GM19238 (cell line): ENCODE data around the gene SLC38A1.
"Not testable (repeated sequence)": the region's sequence is repeated elsewhere in the genome, so short reads cannot be mapped to it uniquely, and the experiment has no call there.

ENCODE experiments used
- DNase-seq: peaks from one replicate; pipeline ENCODE4 v3.0.0; 2011; ENCODE audit warnings: low spot score; ENCODE audit not compliant: insufficient read length

Gene SLC38A1

GRCh38 chr12:46265102-46265501 is 3.7 kb downstream of the SLC38A1 start:
- no peak for DNase-seq

DNA sequence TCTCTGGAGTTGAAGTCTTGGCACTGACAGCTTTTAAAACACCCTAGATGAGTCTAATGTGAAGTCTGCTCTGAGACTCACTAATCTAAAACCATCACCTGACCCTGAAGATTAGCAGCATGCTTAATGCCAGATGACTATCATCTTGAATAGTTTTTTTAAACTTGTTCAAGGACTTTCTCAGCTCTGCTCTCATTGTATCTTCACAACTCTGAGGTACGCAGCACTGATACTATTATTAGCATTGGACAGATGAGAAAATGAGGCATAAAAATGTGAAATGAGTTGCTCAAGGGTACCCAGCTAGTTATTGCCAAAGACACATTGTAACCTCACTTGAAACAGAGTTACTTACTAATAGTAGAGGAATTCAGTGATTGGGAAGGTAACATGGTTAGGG is 4.8 kb downstream of the SLC38A1 start:
- DNase-seq: no peak

GRCh38 chr12:46263140-46264016 is 5.5 kb downstream of the SLC38A1 start:
- DNase-seq: no peak

GRCh38 chr12:46261646-46262045 is 7.2 kb downstream of the SLC38A1 start:
- DNase-seq: no peak

GRCh38 chr12:46260913-46261476 is 7.8 kb downstream of the SLC38A1 start:
- no peak for DNase-seq

GRCh38 chr12:46260124-46260912 is 8.5 kb downstream of the SLC38A1 start:
- no peak for DNase-seq

DNA sequence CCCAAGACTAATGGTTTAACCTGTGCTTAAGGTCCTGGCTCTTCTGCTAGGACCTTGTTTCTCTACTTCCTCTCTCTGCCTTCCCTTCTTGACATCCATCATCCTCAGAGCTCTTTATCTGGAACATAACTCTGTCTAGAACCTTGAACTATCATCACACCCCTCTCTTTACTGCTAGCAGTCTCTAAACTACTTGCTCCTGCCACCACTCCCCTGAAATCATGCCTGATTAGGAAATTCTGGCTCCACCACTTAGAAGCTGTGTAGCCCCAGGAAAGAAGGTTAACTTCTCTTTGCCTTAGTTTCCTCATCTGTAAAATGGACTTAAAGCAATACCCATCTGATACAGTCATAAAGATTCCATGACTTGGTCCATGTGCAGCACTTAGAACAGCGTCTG is 9.1 kb downstream of the SLC38A1 start:
- no peak for DNase-seq

GRCh38 chr12:46259071-46259470 is 9.8 kb downstream of the SLC38A1 start:
- DNase-seq: no peak

- DNase-seq: no peak
Measured at GRCh38 chr12:46258129-46258528, 10.7 kb downstream of the SLC38A1 start.

- DNase-seq: no peak
Measured at GRCh38 chr12:46256942-46257341, 11.9 kb downstream of the SLC38A1 start.

GRCh38 chr12:46253544-46254162 is 15.2 kb downstream of the SLC38A1 start:
- DNase-seq: no peak

- DNase-seq: not testable (repeated sequence)
Measured at GRCh38 chr12:46251994-46252393, 16.8 kb downstream of the SLC38A1 start.

DNA sequence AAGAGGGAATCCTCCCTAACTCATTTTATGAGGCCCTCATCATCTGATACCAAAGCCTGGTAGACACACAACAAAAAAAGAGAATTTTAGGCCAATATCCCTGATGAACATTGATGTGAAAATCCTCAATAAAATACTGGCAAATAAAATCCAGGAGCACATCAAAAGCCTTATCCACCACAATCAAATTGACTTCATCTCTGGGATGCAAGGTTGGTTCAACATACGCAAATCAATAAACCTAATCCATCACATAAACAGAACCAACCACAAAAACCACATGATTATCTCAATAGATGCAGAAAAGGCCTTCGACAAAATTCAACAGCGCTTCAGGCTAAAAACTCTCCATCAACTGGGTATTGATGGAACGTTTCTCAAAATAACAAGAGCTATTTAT is 18.9 kb downstream of the SLC38A1 start:
- DNase-seq: not testable (repeated sequence)

- no peak for DNase-seq
Measured at GRCh38 chr12:46246021-46246700, 22.7 kb downstream of the SLC38A1 start.

- no peak for DNase-seq
Measured at GRCh38 chr12:46244997-46245396, 23.8 kb downstream of the SLC38A1 start.

- no peak for DNase-seq
Measured at GRCh38 chr12:46244273-46244915, 24.4 kb downstream of the SLC38A1 start.

GRCh38 chr12:46242569-46242968 is 26.3 kb downstream of the SLC38A1 start:
- DNase-seq: no peak

GRCh38 chr12:46240436-46240835 is 28.4 kb downstream of the SLC38A1 start:
- no peak for DNase-seq

DNA sequence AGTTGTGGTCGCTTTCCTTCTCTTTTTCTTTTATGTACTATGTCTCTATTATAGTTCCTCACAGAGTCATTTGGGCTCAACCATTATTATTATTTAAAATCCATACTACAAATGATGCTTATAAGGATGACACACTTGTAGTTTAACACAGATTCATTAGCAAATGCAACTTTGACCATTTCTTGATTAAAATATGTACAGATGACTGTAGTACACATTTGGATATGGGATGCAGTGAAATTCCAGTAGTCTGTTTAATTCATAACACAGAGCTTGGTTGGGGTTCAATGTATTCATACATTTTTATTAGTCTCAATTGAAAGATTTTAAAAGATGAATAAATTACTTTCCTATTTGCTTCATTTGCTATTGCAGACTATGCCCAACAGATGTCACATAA is 30.0 kb downstream of the SLC38A1 start:
- no peak for DNase-seq

DNA sequence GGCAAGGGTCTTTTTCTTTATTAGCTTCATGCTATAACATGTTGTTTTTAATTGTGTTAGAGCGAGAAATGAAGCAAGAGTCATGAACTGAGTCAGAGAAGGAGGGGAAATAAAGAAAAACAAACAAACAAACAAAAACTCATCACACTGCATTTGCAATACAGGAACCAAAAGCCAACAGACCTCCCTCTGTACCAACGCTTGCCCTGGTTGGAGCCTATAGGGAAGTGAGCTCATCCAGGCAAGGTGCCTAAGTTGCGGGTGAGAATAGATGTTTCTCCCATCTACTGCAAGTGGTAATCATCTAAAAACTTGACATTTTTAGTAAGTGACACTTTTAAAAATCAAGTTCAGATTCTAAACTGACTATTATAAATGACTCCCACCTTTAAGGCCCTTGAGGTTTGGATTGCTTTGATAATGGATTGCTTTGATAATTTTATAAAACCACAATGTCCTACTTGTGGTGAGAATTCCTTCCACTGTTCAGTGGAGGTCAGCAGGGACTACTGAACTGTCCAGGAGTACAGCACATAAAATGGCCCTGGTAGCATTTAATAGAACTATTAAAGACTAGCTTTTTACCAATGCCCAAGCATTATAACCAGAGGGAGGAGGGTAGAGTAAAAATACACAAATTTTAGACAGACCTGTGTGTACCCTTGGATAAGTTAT is 31.3 kb downstream of the SLC38A1 start:
- no peak for DNase-seq
